ENCODE results near the gene COPG2.

- no peak for TF ChIP-seq CTCF (IDR thresholded peaks at IDR 0.05; ENCODE audit: extremely low read depth in 1 of 2, insufficient read depth in 1 of 2, low read depth in 1 of 2, low read length in 2 of 2)
- no peak for TF ChIP-seq MYC (IDR thresholded peaks at IDR 0.05; ENCODE audit: low read depth, low read length)
- no peak for TF ChIP-seq POLR2A (IDR thresholded peaks at IDR 0.05; ENCODE audit: low read depth, low read length)
- no peak for TF ChIP-seq EZH2 (IDR thresholded peaks at IDR 0.05; ENCODE audit: borderline replicate concordance, low read depth, low read length, severe bottlenecking)
- no peak for TF ChIP-seq POLR2AphosphoS5 (IDR thresholded peaks at IDR 0.05; ENCODE audit: insufficient read depth, low read depth, low read length)
- no peak for TF ChIP-seq JUN (IDR thresholded peaks at IDR 0.05; ENCODE audit: borderline replicate concordance, insufficient read depth, insufficient read length, low read depth)
- TF ChIP-seq MAX (IDR thresholded peaks at IDR 0.05; ENCODE audit: insufficient read depth, insufficient read length): no peak
These were observed 19.4 kb downstream of the COPG2 start for GRCh38 chr7:130649004-130649790.
